ENCODE data around the gene LRRC10.

The LRRC10 gene, protein sequence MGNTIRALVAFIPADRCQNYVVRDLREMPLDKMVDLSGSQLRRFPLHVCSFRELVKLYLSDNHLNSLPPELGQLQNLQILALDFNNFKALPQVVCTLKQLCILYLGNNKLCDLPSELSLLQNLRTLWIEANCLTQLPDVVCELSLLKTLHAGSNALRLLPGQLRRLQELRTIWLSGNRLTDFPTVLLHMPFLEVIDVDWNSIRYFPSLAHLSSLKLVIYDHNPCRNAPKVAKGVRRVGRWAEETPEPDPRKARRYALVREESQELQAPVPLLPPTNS

GRCh38 chr12:69610729-69611128 lies at the start of gene LRRC10:
Gene LRRC10, minus strand, starts transcription at chr12:69610907. Its CDS starts 69 bp downstream, at chr12:69610838.
- no peak for DNase-seq (ENCODE audit: low spot score)

DNA sequence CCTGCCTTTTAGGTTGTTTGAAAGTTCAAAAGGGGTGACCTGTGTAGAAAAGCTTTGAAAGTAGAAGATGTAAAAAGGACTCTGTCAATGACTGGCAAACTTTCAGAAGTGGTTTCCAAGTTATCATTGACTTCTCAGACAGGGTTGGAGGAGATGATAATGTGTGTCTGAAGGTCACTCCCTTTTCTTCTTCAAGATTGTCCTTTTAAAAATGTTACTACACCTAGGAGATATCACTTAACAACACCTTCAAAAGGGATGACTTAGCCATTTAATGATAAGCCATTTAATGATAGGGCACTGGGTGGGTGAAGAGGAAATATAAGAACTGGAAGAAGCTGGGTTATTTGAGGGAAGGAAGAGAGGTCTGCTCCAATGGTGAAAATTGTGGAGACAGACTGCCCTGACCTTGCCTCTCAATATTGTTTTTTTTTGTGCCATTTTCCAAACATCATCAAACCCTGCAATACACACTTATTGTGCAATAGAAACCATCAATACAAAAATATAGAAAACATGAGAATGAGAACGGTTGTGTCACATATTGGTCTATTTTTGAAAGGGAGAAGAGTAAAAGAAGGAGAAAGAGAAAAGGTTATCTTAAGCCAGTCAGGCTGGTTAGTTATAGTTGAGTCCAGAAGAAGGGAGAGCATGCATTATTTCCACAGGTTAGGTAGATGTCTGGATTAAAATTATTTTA lies 49.6 kb upstream of the LRRC10 start:
- no peak for DNase-seq (ENCODE audit: low spot score)

- no peak for DNase-seq (ENCODE audit: low spot score)
Measured at GRCh38 chr12:69658203-69658602, 47.5 kb upstream of the LRRC10 start.

GRCh38 chr12:69657376-69658137 lies 46.9 kb upstream of the LRRC10 start:
- peak; percentile 64 for DNase-seq (ENCODE audit: low spot score)

DNA sequence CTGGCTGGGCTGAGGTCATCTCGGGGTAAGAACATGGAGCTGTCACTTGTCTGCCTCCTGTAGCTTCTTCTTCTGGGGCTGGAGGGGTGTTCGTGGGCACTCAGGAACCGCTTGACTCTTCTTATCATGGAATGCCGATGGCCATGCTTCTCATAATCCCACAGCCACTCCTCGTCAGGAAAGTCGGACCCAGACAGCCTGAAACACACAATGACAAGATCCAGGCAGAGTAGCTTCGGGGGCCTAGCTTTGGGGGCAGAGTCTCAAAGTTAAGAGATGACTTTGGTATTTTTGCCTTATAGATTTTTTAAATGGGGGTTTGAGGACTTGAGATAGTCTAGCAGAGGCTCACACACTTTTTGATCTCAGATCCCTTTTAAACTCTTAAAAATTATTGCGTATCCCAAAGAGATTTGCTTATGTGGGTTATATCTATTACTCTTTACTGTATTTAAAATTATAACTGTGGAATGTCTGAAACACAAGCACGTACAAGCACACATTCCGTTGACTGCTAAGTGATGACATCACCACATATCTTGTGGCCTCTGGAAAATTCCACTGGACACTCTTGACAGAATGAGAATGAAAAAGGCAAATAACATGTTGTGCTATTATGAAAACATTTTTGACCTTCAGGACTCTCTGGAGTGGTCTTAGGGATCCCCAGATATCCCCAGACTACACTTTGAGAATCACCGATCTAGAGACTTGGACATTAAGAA lies 45.1 kb upstream of the LRRC10 start:
- no peak for DNase-seq (ENCODE audit: low spot score)

DNA sequence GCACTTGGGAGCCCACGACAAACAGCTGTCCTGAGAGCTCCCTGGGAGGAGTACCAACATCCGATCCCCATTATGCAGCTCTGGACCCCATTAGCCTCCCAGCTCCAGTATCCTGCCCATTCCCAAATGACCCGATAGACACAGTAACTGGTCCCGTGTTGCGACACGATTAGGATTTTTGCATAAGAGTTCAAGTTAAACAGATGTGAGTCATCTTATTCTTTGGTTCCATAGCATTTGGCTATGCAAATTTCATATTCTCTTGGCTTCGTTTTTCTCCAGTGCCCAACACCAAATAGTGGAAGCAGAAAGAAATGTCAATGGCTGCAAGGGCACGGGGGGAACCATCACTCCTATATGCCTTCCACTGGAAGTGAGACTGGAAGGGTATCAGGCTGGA lies 43.0 kb upstream of the LRRC10 start:
- DNase-seq (ENCODE audit: low spot score): no peak

DNA sequence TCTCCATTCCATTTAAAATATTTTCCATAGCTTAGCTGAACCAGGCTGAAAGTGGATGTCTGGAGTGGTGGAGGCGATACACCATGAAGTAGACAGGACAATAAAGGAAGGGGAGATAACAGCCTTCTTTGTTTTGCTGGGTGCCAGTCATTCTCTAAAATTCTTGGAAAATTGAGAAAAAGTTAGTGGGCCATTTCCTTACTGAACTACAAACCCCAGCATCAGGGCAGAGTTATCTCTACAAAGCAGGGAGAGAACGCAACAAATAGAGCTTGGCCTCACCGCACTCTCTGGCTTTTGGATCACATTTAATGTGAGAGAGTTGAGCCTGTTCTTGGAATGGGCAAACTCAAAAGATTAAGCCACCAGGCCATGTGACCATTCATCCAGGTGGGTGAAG lies 41.2 kb upstream of the LRRC10 start:
- no peak for DNase-seq (ENCODE audit: low spot score)

DNA sequence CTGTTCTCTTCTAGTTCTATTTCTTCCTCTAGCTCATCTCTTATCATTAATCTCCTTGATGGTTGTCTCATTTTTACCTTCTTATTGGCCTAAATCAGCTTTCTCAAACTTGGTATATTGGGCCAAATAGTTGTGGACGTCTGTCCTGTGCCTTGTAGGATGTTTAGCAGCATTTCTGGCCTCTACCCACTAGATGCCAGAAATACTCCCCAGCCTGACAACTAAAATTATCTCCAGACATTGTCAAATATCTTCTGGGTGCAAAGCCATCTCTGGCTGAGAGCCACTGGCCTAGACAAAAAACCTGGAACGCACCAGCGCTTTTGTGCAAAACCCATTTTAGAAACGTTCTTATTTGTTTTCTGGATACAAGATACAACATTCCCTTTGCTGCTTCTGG lies 38.8 kb upstream of the LRRC10 start:
- no peak for DNase-seq (ENCODE audit: low spot score)

DNA sequence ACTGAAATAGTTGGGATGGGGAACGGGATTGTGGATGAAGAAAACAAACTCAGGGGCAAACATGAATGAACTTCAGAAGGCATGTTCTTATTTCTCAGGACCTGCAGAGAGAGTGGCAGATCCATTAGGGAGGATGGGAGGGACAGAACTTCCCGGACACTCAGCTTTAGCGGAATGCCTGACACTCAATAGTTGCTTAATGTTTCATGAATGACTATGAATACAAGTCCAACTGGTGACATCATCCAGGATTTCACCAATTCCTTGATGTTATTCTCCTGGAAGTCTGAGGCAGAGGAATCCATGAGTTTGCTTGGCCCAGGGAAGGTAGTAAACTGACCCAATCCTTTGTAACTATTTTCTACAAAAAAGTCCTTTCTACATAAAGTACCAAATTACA lies 37.8 kb upstream of the LRRC10 start:
- no peak for DNase-seq (ENCODE audit: low spot score)

- no peak for DNase-seq (ENCODE audit: low spot score)
Measured at GRCh38 chr12:69647178-69647577, 36.5 kb upstream of the LRRC10 start.

GRCh38 chr12:69645031-69645430 lies 34.3 kb upstream of the LRRC10 start:
- no peak for DNase-seq (ENCODE audit: low spot score)

- DNase-seq (ENCODE audit: low spot score): no peak
Measured at GRCh38 chr12:69644511-69644910, 33.8 kb upstream of the LRRC10 start.

DNA sequence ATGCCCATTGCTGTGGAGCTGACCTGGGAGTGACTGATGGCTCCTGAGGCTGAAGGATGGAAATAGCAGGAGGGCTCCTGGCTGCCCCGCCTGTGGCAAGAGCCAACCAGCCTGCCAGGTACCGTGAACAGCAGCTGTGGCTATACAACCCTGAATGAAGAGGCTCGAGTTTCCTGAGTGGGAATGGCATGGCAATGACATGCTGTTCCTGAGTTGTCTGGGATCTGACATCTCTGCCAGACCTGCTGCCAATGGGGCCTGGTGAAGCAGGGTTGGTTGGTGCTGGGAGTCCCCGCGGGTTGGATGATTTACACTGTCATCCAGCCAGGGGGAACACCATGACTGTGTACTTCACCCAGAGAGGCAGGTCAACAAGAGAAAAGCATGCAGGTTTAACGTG lies 31.8 kb upstream of the LRRC10 start:
- no peak for DNase-seq (ENCODE audit: low spot score)

DNA sequence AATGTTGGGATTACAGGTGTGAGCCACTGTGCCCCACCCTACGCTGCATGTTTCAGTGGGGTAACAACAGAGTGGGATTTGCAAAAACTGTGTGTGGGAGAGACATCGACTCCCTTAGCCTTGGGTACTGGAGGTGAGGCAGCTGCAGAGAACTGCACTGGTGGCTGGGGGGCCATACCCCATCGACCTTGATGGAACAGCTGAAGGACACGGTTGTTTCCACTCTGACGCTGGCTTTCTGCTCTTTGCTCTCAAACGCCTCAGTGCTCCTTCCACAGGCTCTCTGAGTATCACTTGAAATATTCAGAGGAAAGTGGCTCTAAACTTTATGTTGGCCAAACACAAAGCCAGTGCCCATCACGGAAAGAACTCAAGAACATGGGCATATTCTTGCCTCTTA lies 30.8 kb upstream of the LRRC10 start:
- no peak for DNase-seq (ENCODE audit: low spot score)

GRCh38 chr12:69639400-69640016 lies 28.8 kb upstream of the LRRC10 start:
- DNase-seq (ENCODE audit: low spot score): peak; percentile 88

- DNase-seq (ENCODE audit: low spot score): no peak
Measured at GRCh38 chr12:69633061-69633460, 22.4 kb upstream of the LRRC10 start.

DNA sequence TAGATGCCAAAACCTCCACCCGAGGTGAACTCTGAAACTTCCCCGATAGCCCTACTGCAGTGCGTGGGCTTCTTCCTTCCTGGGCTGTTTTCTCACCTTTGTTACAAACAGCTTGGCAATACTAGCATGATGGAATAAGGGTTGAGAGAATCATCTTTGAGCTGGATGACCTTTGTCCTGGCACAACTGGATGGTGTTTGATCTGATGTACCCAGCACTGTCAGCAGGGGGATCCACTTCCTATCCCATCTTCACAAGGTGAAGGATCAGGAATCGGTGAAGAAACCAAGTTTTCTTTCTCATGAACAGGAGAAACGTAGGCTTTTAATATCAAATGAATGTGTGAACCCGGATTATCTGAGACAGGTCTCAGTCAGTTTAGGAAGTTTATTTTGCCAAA lies 19.5 kb upstream of the LRRC10 start:
- DNase-seq (ENCODE audit: low spot score): peak; percentile 44

DNA sequence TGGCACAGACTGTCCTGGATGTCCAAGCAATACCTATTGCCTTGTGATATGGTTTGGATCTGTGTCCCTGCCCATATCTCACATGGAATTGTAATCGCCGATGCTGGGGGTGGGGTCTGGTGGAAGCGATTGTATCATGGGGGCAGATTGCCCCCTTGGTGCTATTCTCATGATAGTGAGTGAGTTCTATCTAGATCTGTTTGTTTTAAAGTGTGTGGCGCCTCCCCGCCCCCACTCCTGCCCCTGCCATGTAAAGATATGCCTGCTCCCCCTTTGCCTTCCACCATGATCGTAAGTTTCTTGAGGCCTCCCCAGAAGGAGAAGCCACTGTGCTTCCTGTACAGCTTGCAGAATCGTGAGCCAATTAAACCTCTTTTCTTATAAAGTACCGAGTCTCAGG lies 16.8 kb upstream of the LRRC10 start:
- DNase-seq (ENCODE audit: low spot score): no peak

GRCh38 chr12:69623970-69624369 lies 13.3 kb upstream of the LRRC10 start:
- DNase-seq (ENCODE audit: low spot score): no peak

GRCh38 chr12:69621551-69621950 lies 10.8 kb upstream of the LRRC10 start:
- no peak for DNase-seq (ENCODE audit: low spot score)

GRCh38 chr12:69620921-69621320 lies 10.2 kb upstream of the LRRC10 start:
- DNase-seq (ENCODE audit: low spot score): no peak

DNA sequence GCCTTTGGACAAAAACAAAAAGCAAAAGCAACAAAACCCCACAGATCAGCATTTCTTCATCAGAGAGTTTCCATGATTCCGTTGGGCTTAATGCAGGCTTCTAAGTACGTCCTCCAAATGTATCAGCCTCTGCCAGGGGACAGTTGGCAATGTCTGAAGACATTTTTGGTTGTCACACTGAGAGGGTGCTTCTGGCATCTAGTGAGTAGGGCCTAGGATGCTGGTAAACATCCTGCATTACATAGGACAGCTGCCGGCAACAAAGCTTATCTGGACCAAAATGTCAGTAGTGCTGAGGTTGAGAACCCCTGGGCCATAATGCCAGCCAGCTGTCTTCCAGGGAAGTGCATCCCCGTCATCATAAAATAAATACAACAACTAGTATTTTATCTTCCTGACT lies 9.4 kb upstream of the LRRC10 start:
- DNase-seq (ENCODE audit: low spot score): no peak
